ENCODE data around the gene HHAT. TPM values are rescaled to one million over a fixed set of nuclear protein-coding genes. Genes with fewer than 3 reads are reported as not detected.

HHAT gene
- total RNA-seq, 4 donors from 2014 or later = 0.31 to 0.33 (median 0.33) TPM; not detected in 1

DNA sequence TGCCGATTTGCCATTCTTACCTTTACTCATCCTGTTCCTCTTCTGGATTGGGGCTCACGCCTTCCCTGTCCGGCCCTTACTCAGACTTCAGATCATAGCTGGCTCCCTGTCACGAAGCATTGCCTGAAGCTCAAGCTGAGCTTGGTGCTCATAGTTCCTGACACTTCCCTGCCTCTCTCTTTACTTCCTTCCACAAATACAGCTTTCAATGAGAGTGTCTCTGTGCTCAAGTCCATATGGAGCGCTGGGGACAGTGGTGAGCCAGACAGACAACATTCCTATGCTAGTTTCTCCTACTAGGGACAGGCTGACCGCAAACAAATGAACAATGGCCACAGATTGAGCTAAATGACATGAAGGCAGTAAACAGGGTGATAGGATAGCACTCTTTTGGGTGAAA lies 38.1 kb downstream of the HHAT start:
- DNase-seq = no peak
- Histone ChIP-seq H3K27ac (no peak overlapping the region), H3K4me3 (no peak overlapping the region), H3K36me3 (no peaks in the 10 kb centered on the region), H3K4me1 (no peaks in the 10 kb centered on the region), H3K27me3 (no peaks in the 10 kb centered on the region), H3K9me3 (no peaks in the 10 kb centered on the region)
- ATAC-seq = no peak
- intact Hi-C loops (cut with DNase I; ENCODE audit: low total_unique reads) (no loop called here), in situ Hi-C loops (cut with MboI; ENCODE audit: low sequenced_read_pairs in 4 of 4) (no loop called here)
- TF ChIP-seq, protein P1, sequence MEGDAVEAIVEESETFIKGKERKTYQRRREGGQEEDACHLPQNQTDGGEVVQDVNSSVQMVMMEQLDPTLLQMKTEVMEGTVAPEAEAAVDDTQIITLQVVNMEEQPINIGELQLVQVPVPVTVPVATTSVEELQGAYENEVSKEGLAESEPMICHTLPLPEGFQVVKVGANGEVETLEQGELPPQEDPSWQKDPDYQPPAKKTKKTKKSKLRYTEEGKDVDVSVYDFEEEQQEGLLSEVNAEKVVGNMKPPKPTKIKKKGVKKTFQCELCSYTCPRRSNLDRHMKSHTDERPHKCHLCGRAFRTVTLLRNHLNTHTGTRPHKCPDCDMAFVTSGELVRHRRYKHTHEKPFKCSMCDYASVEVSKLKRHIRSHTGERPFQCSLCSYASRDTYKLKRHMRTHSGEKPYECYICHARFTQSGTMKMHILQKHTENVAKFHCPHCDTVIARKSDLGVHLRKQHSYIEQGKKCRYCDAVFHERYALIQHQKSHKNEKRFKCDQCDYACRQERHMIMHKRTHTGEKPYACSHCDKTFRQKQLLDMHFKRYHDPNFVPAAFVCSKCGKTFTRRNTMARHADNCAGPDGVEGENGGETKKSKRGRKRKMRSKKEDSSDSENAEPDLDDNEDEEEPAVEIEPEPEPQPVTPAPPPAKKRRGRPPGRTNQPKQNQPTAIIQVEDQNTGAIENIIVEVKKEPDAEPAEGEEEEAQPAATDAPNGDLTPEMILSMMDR (IDR thresholded peaks at IDR 0.05 in 4 of 5, conservative IDR thresholded peaks at IDR 0.05 in 1 of 5) = no peak
- no peak for TF ChIP-seq POLR2A (IDR thresholded peaks at IDR 0.05)

DNA sequence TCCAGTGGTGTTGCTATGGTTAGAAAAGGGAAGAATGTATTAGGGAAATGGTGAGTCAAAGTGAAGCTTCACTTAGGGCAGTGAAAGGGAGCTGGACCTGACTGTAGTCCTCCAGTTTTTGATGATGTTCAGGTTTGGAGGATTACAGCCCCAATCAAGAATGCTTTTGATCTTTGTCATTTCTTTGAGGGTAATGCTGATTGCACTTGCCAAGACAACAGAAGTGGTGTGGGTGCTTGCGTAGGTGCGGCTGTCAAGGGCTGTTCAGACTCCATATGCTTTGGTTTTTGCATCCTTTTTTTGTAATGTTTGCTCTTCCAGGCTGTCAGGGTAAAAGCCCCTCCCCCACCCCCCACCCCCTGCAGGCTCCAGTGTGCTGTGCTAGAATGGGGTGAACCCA lies 38.9 kb downstream of the HHAT start:
- no peak for ATAC-seq
- Histone ChIP-seq H3K27me3 (no peaks in the 10 kb centered on the region), H3K27ac (no peak overlapping the region), H3K9me3 (no peaks in the 10 kb centered on the region), H3K4me1 (no peaks in the 10 kb centered on the region), H3K4me3 (no peak overlapping the region), H3K36me3 (no peaks in the 10 kb centered on the region)
- intact Hi-C loops (cut with DNase I; ENCODE audit: low total_unique reads) = no loop called here
- in situ Hi-C loops (cut with MboI; ENCODE audit: low sequenced_read_pairs in 4 of 4) = no loop called here
- no peak for DNase-seq
- TF ChIP-seq POLR2A (IDR thresholded peaks at IDR 0.05) = no peak
- TF ChIP-seq, protein P1 (IDR thresholded peaks at IDR 0.05 in 4 of 5, conservative IDR thresholded peaks at IDR 0.05 in 1 of 5) = no peak

DNA sequence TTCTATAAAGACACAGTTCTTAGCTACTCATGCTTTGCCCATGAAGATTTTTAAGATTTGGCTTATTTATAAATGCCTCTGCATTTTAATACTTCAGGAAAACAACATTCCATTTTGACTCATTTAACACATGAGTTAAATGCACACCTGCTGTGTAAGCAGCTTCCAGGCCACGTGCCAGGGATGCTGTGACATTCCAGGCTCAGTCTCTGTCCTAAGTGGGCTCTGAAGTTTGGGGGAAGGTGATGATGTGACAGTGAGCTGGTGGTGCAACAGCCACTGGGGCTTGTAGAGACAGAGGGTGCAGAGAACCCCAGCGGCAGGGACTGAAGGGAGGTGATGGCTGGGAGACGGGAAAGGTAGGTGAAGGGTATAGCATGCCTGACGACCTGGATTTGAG lies 40.7 kb downstream of the HHAT start:
- H3K4me3 ChIP-seq = no peak overlapping the region
- H3K4me1 ChIP-seq = no peaks in the 10 kb centered on the region
- TF ChIP-seq POLR2A (IDR thresholded peaks at IDR 0.05) = no peak
- TF ChIP-seq, protein P1 (IDR thresholded peaks at IDR 0.05 in 4 of 5, conservative IDR thresholded peaks at IDR 0.05 in 1 of 5) = no peak
- no peak overlapping the region for H3K27ac ChIP-seq
- no peaks in the 10 kb centered on the region for H3K9me3 ChIP-seq
- no peaks in the 10 kb centered on the region for H3K36me3 ChIP-seq
- no peak for DNase-seq
- intact Hi-C loops (cut with DNase I; ENCODE audit: low total_unique reads) (no loop called here), in situ Hi-C loops (cut with MboI; ENCODE audit: low sequenced_read_pairs in 4 of 4) (no loop called here)
- ATAC-seq = no peak
- no peaks in the 10 kb centered on the region for H3K27me3 ChIP-seq

DNA sequence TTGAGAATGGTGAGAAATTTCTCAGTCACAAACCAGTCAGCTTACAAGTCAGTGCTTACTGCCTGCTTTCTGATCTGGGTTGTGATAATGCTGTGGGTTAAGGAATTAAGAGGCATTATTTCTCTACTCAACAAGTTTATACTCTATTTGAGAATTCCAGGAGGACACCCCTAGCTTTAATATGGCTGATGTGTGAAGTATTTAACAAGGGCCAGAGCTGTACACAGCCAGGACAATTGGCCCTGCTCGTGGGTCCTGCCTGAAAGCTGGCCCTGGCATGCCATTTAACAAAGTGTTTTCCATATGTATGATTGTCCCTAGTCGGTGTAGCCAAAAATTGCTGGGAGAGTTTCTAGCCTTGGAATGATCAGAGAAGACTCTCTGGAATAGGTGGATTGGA lies 43.2 kb downstream of the HHAT start:
- Histone ChIP-seq H3K36me3 (no peaks in the 10 kb centered on the region), H3K27ac (no peak overlapping the region), H3K9me3 (no peaks in the 10 kb centered on the region), H3K4me3 (no peak overlapping the region), H3K27me3 (no peaks in the 10 kb centered on the region), H3K4me1 (no peaks in the 10 kb centered on the region)
- no peak for ATAC-seq
- in situ Hi-C loops (cut with MboI; ENCODE audit: low sequenced_read_pairs in 4 of 4) (no loop called here), intact Hi-C loops (cut with DNase I; ENCODE audit: low total_unique reads) (no loop called here)
- DNase-seq = no peak
- TF ChIP-seq, protein P1 (IDR thresholded peaks at IDR 0.05 in 4 of 5, conservative IDR thresholded peaks at IDR 0.05 in 1 of 5) = no peak
- no peak for TF ChIP-seq POLR2A (IDR thresholded peaks at IDR 0.05)

DNA sequence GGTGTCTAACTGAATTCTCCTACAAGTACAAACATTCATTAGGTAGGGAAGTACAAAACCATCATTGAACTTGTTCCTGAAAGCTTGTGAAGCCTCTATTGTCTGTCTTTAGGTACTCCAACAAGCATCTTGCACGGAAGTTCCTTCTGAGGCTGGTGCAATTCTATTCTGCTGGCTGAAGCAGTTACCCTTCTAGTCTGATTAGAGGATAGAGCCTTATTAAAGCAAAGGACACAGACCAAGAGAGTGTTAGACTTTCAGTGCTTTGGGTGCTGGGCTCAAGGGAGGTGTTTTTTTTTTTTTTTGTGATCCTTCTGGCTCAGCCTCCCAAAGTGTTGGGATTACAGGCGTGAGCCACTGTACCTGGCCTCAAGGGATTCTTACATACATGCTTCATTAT lies 43.8 kb downstream of the HHAT start:
- Histone ChIP-seq H3K27me3 (no peaks in the 10 kb centered on the region), H3K36me3 (no peaks in the 10 kb centered on the region), H3K4me1 (no peaks in the 10 kb centered on the region), H3K4me3 (no peak overlapping the region), H3K9me3 (no peaks in the 10 kb centered on the region), H3K27ac (no peak overlapping the region)
- DNase-seq (no peak), ATAC-seq (no peak)
- TF ChIP-seq POLR2A (IDR thresholded peaks at IDR 0.05) = no peak
- TF ChIP-seq, protein P1 (IDR thresholded peaks at IDR 0.05 in 4 of 5, conservative IDR thresholded peaks at IDR 0.05 in 1 of 5) = no peak
- in situ Hi-C loops (cut with MboI; ENCODE audit: low sequenced_read_pairs in 4 of 4) (no loop called here), intact Hi-C loops (cut with DNase I; ENCODE audit: low total_unique reads) (no loop called here)

Data from gastrocnemius medialis (tissue), 4 donors.